GM18858 (cell line): ENCODE results near the gene ST6GALNAC3.
A peak's percentile ranks its signal among the peaks of the same experiment; 100 is the strongest.

Source experiments
- ATAC-seq: cut with Tn5 transposase; IDR thresholded peaks from one replicate; pipeline ENCODE4 v1.9.1; 2021; ENCODE audit not compliant: unreplicated experiment

The ST6GALNAC3 gene

DNA sequence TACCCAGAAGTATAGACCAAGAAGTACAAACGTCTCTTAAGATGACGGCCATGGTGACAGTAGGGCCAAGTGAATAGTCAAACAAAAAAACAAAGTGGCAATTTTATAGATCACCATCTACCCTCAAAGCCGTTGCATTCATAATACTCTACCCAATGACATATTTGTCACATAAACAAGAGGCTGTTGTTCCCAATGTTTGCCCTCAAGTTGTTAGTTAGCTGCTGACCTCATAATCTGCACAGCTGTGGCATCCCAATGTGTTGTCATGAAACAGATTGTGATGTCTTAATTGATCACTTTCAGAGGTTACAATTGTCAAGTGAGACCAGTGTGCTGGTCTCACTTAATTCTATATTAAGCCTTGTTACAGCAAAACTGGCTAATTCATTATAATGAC is 333.8 kb downstream of the ST6GALNAC3 start:
- ATAC-seq, result no peak

GRCh38 chr1:76410499-76410898 is 336.0 kb downstream of the ST6GALNAC3 start:
- no peak for ATAC-seq

- no peak for ATAC-seq
Measured at GRCh38 chr1:76418531-76418930, 344.0 kb downstream of the ST6GALNAC3 start.

- no peak for ATAC-seq
Measured at GRCh38 chr1:76419603-76420002, 345.1 kb downstream of the ST6GALNAC3 start.

DNA sequence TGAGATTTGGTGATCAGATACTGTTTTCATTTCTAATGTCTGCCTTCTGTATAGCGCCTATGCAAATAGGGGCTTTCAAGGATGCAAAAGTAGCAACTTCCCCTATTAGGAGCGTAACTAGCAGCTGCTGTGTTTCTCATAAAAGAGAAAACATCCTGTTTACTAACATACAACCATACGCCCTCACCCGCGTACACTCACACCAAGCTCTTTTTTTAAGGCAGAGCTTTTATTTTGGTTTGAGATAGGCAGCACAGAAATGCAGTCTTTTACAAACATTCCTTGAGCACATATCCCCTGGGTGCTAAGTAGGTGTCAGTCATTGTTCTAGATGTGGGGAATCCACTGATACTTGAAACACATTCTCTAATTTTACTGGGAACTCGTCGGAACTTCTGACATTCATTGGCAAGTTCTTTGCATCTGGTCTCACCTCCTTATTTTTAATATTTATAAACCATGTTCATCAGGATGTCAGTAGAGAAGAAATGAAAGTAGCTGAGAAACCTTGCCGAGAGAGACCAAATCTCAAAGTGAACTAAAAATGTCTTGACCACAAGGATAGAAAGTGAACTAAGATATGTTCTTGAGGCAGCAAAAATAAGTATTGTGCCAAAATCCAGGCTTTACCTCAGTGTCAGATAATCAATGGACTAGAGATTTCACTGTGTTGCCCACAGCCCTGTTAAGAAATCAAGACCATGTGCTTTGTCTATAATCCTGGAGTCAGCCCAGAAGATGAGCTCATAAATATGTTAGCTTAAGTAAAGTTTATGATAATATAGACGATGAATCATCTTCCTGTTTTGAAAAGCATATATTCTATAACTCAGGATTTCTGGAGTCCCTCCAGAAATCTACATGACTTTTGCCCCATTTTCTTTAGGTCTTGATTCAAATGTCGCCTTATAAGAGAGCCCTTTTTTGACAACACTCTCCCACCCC is 350.9 kb downstream of the ST6GALNAC3 start:
- ATAC-seq, result peak; percentile 79

- no peak for ATAC-seq
Measured at GRCh38 chr1:76426606-76427005, 352.1 kb downstream of the ST6GALNAC3 start.

DNA sequence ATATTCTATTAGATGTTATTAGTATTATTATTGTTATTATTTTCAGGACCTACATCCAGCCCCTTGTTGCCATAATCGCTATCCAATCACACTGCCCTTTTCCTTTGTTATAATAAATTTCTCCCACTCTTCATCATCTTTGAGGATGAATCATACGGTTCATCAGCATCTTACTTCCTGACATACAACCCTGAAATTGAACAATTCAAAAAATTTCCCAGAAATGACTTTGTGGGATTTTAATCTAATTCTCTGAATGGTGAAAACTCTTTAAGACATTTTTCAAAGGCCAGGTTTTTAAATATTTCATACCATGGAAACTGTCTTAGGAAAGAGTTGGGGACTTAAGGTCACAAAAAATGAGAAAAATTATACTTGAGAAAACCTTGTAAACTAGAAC is 353.5 kb downstream of the ST6GALNAC3 start:
- ATAC-seq, result no peak

GRCh38 chr1:76430531-76430930 is 356.0 kb downstream of the ST6GALNAC3 start:
- ATAC-seq, result no peak

- no peak for ATAC-seq
Measured at GRCh38 chr1:76433526-76433925, 359.0 kb downstream of the ST6GALNAC3 start.

- no peak for ATAC-seq
Measured at GRCh38 chr1:76443217-76443616, 368.7 kb downstream of the ST6GALNAC3 start.

GRCh38 chr1:76444773-76445172 is 370.2 kb downstream of the ST6GALNAC3 start:
- no peak for ATAC-seq

- ATAC-seq, result no peak
Measured at GRCh38 chr1:76450229-76450628, 375.7 kb downstream of the ST6GALNAC3 start.

GRCh38 chr1:76463278-76463677 is 388.7 kb downstream of the ST6GALNAC3 start:
- peak; percentile 61 for ATAC-seq

GRCh38 chr1:76463849-76464248 is 389.3 kb downstream of the ST6GALNAC3 start:
- peak; percentile 23 for ATAC-seq

- ATAC-seq, result no peak
Measured at GRCh38 chr1:76465030-76465429, 390.5 kb downstream of the ST6GALNAC3 start.

GRCh38 chr1:76470166-76470565 is 395.6 kb downstream of the ST6GALNAC3 start:
- no peak for ATAC-seq

DNA sequence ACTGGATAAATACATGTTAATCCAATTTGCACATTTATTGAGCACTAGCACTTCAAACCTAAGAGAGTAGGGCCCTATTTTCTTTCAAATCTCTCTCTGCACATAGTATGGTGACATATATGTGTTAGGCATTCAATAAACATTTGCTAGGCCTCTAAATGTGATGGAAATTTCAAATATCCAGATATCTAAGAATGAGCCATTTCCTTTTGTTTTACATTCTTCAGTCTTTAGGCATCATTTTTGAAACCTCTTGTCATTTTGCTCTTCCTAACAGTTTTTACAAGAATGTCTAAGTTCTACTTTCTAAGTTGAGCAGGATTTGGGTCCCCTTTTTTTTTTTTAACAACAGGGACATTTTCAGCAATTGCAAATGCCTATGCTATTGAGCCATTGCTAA is 397.0 kb downstream of the ST6GALNAC3 start:
- ATAC-seq, result no peak

- no peak for ATAC-seq
Measured at GRCh38 chr1:76473591-76473990, 399.0 kb downstream of the ST6GALNAC3 start.

DNA sequence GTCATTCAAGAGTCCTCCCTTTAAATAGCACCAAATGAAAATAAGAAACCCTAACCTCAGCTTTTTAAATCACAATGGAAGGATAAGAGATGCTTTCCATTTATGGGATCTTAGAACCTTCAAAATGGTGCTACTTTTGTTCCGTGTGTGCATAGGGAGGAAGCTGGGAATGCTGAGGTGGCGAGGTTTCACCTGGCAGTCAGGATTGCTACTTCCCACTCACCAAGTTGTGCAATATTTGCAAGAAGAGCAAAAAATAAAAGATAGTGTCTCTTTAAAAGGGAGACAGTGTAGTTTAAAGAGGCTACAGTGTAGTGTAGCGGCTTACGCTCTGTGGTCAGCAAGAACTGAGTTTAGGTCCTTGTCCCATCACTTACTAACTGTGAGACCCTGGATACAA is 400.4 kb downstream of the ST6GALNAC3 start:
- no peak for ATAC-seq

DNA sequence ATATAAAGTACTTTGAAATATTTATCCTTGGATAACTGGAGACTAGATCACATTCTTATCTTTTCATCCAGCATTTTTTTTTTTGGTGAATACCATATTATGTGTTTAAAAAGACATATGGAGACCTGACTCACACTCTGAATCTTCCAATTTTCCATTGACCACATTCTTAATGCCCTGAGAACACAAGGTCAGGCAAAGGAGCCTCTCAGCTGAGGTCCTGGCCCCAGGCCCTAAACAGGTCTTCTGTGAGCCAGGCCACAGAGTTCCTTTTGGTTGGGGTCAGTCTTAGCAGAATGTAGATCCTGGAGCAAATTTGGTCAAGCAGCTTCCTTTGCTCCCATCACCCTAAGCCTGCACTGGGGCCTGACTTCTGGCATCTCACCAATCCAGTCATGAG is 402.6 kb downstream of the ST6GALNAC3 start:
- ATAC-seq, result no peak

GRCh38 chr1:76480827-76481226 is 406.3 kb downstream of the ST6GALNAC3 start:
- ATAC-seq, result no peak

- no peak for ATAC-seq
Measured at GRCh38 chr1:76481672-76482071, 407.1 kb downstream of the ST6GALNAC3 start.

GRCh38 chr1:76482272-76482671 is 407.7 kb downstream of the ST6GALNAC3 start:
- no peak for ATAC-seq
